HG03558 (cell line): ENCODE results near the gene NGFR.

Experiments
- ATAC-seq: cut with Tn5 transposase; IDR thresholded peaks from one replicate; pipeline ENCODE4 v1.9.1; 2021; ENCODE audit warnings: moderate number of reproducible peaks; ENCODE audit not compliant: unreplicated experiment; ENCODE audit errors: extremely low read depth

The NGFR gene

DNA sequence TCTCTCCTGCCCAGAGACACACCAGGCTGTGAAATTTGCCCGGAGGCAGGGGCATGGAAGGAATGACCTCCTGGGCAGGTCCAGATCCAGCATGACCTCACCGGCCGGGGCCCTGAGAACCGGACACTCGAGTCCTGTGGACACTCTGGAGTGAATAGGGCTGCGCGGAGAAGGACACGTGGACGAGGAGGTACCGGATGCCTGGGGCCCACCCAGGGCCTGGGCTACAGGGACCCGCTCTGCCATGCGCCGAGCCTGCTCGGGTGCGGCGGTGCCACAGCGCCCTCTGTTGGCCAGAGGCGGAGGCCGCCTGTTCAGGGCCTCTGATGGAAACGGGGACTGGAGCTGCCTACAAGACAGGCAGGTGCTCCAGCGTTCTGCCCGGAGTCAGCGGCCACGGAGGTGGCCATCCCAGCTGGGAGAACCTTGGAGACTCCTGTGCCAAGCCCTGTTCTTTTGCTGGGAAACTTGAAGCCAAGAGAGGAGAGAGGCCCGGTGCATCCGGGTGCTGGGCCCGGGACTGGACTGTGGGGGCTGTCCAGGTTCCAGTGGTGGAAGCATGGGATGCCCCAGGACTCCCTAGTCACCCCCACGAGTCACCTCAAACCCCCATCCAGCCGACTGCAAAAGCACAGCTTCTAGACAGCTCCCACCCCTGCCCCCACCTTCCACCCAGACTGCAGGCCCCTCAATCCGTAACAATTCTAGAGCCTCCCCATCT is 61.3 kb downstream of the NGFR start:
- no peak for ATAC-seq

DNA sequence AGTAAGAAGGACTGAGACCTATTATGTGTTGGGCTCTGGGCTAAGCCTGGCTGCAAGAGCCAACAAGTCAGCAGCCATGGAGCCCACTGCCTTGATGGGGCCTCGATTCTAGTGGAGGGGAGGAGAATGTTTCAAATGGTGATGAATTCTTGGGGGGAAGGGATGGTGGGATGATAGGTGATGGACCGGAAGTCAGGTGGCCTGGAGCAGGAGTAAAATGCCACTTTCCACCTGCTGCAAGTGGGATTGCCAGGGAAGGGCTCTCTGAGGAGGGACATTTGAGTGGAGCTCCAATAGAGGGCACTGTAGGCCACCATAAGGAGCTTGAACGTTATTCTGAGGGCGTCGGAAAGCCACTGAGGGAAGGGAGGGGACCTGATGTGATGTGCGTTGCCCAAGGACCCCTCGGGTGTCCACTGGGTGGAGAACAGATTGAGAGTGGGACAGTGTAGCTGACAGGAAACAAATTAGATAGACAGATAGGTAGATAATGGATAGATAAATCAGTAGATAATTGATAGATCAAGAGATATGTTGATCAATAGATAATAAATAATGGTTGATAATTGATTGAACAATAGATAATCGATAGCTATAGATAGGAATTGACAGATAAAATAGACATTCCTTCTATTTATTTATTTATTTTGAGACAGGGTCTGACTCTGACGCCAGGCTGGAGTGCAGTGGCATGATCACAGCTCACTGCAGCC is 62.4 kb downstream of the NGFR start:
- ATAC-seq: no peak
